ENCODE results near the gene CHD9NB. TPM values are rescaled to one million over a fixed set of nuclear protein-coding genes. Genes with fewer than 3 reads are reported as not detected.

Gene CHD9NB
- total and polyA plus RNA-seq, 9 of the 15 experiments (the other 6 are each of a cell fraction or from before 2014, with no cell fraction given), result 0.06 to 0.10 (median 0.07) TPM; not detected in 6

DNA sequence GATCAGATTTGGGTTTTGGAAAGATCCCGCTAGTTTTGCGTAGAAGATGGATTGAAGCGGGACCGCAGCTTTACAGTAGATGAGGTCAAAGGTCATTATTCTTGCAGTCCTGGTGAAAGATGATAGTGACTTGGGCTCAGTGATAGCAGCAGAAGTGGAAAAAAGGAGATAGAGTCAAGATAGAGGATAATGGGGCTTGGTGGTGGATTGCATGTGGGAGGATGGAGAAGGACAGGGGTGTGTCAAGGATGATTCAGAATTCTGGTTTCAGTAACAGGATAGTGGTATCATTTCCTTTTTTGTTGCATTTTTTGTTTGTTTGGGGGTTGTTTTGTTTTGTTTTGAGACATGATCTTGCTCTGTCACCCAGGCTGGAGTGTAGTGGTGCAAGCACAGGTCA is 28.7 kb downstream of the CHD9NB start (continued):
- TF ChIP-seq, protein P1, sequence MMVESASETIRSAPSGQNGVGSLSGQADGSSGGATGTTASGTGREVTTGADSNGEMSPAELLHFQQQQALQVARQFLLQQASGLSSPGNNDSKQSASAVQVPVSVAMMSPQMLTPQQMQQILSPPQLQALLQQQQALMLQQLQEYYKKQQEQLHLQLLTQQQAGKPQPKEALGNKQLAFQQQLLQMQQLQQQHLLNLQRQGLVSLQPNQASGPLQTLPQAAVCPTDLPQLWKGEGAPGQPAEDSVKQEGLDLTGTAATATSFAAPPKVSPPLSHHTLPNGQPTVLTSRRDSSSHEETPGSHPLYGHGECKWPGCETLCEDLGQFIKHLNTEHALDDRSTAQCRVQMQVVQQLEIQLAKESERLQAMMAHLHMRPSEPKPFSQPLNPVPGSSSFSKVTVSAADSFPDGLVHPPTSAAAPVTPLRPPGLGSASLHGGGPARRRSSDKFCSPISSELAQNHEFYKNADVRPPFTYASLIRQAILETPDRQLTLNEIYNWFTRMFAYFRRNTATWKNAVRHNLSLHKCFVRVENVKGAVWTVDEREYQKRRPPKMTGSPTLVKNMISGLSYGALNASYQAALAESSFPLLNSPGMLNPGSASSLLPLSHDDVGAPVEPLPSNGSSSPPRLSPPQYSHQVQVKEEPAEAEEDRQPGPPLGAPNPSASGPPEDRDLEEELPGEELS (CRISPR knock-in tag; IDR thresholded peaks at IDR 0.05; ENCODE audit: borderline replicate concordance), result no peak
- TF ChIP-seq PHB (CRISPR knock-in tag; IDR thresholded peaks at IDR 0.05) (no peak), CCAR2 (IDR thresholded peaks at IDR 0.05; ENCODE audit: low read depth, low read length) (no peak), TEAD4 (IDR thresholded peaks at IDR 0.05; ENCODE audit: low read length) (peak; percentile 63), TEAD4 (CRISPR knock-in tag; IDR thresholded peaks at IDR 0.05; ENCODE audit: borderline replicate concordance) (no peak), PTRF (tag; IDR thresholded peaks at IDR 0.05) (no peak), ZNF324 (CRISPR knock-in tag; IDR thresholded peaks at IDR 0.05) (no peak), ZNF174 (CRISPR knock-in tag; IDR thresholded peaks at IDR 0.05) (no peak), ARID1B (IDR thresholded peaks at IDR 0.05) (peak; percentile 92), HMGN3 (IDR thresholded peaks at IDR 0.05; ENCODE audit: borderline replicate concordance, extremely low read depth, insufficient read length, low read depth, low read length) (no peak), TCF3 (CRISPR knock-in tag; IDR thresholded peaks at IDR 0.05) (peak; percentile 77), ZNF561 (CRISPR knock-in tag; conservative IDR thresholded peaks at IDR 0.05) (no peak), ZNF431 (CRISPR knock-in tag; IDR thresholded peaks at IDR 0.05) (no peak), PCBP2 (IDR thresholded peaks at IDR 0.05; ENCODE audit: low read depth, low read length, poor library complexity, severe bottlenecking) (no peak), ZNF717 (CRISPR knock-in tag; IDR thresholded peaks at IDR 0.05) (no peak)
- TF ChIP-seq, protein P2, sequence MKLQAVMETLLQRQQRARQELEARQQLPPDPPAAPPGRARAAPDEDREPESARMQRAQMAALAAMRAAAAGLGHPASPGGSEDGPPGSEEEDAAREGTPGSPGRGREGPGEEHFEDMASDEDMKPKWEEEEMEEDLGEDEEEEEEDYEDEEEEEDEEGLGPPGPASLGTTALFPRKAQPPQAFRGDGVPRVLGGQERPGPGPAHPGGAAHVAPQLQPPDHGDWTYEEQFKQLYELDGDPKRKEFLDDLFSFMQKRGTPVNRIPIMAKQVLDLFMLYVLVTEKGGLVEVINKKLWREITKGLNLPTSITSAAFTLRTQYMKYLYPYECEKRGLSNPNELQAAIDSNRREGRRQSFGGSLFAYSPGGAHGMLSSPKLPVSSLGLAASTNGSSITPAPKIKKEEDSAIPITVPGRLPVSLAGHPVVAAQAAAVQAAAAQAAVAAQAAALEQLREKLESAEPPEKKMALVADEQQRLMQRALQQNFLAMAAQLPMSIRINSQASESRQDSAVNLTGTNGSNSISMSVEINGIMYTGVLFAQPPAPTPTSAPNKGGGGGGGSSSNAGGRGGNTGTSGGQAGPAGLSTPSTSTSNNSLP (IDR thresholded peaks at IDR 0.05; ENCODE audit: borderline replicate concordance, low read depth, low read length), result no peak
- TF ChIP-seq, protein P3, sequence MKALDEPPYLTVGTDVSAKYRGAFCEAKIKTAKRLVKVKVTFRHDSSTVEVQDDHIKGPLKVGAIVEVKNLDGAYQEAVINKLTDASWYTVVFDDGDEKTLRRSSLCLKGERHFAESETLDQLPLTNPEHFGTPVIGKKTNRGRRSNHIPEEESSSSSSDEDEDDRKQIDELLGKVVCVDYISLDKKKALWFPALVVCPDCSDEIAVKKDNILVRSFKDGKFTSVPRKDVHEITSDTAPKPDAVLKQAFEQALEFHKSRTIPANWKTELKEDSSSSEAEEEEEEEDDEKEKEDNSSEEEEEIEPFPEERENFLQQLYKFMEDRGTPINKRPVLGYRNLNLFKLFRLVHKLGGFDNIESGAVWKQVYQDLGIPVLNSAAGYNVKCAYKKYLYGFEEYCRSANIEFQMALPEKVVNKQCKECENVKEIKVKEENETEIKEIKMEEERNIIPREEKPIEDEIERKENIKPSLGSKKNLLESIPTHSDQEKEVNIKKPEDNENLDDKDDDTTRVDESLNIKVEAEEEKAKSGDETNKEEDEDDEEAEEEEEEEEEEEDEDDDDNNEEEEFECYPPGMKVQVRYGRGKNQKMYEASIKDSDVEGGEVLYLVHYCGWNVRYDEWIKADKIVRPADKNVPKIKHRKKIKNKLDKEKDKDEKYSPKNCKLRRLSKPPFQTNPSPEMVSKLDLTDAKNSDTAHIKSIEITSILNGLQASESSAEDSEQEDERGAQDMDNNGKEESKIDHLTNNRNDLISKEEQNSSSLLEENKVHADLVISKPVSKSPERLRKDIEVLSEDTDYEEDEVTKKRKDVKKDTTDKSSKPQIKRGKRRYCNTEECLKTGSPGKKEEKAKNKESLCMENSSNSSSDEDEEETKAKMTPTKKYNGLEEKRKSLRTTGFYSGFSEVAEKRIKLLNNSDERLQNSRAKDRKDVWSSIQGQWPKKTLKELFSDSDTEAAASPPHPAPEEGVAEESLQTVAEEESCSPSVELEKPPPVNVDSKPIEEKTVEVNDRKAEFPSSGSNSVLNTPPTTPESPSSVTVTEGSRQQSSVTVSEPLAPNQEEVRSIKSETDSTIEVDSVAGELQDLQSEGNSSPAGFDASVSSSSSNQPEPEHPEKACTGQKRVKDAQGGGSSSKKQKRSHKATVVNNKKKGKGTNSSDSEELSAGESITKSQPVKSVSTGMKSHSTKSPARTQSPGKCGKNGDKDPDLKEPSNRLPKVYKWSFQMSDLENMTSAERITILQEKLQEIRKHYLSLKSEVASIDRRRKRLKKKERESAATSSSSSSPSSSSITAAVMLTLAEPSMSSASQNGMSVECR (CRISPR knock-in tag; IDR thresholded peaks at IDR 0.05), result no peak
- TF ChIP-seq, protein P4, sequence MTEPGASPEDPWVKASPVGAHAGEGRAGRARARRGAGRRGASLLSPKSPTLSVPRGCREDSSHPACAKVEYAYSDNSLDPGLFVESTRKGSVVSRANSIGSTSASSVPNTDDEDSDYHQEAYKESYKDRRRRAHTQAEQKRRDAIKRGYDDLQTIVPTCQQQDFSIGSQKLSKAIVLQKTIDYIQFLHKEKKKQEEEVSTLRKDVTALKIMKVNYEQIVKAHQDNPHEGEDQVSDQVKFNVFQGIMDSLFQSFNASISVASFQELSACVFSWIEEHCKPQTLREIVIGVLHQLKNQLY (CRISPR knock-in tag; conservative IDR thresholded peaks at IDR 0.05), result no peak
- TF ChIP-seq, protein P5, sequence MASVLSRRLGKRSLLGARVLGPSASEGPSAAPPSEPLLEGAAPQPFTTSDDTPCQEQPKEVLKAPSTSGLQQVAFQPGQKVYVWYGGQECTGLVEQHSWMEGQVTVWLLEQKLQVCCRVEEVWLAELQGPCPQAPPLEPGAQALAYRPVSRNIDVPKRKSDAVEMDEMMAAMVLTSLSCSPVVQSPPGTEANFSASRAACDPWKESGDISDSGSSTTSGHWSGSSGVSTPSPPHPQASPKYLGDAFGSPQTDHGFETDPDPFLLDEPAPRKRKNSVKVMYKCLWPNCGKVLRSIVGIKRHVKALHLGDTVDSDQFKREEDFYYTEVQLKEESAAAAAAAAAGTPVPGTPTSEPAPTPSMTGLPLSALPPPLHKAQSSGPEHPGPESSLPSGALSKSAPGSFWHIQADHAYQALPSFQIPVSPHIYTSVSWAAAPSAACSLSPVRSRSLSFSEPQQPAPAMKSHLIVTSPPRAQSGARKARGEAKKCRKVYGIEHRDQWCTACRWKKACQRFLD (CRISPR knock-in tag; IDR thresholded peaks at IDR 0.05), result no peak

All from K562 (cell line).